NCI-H510A treated with DMSO at 0.1 percent for 48 hours (cell line): ENCODE data around the gene KCNH4.
"Not testable (repeated sequence)": the region's sequence is repeated elsewhere in the genome, so short reads cannot be mapped to it uniquely, and the experiment has no call there.

Experiments
- DNase-seq: peaks from one replicate; lab custom pipeline; 2025; lab: John Stamatoyannopoulos, UW

The KCNH4 gene

GRCh38 chr17:42180922-42181850 is at the start of gene KCNH4:
KCNH4 (minus strand) TSS chr17:42181142; CDS start chr17:42180945, 197 bp downstream.
- no peak for DNase-seq

DNA sequence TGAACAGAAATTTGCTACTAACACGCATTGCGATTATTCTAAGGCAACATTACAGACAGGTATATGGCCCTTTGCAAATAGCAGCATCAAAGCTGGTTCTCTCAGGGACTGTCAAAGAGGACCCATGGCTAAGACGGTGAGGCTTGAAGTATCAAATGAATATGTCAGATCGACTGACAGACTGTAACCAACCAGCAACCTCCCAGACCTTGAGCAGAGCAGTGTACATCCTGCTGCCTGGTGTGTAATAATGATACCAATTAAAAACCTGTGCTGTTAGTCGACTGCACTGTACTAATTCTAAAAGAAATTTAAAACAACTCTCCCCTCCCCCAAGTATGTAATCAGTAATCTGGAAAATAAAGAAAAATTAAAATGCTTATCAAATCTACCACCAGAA is 49.3 kb upstream of the KCNH4 start:
- no peak for DNase-seq

DNA sequence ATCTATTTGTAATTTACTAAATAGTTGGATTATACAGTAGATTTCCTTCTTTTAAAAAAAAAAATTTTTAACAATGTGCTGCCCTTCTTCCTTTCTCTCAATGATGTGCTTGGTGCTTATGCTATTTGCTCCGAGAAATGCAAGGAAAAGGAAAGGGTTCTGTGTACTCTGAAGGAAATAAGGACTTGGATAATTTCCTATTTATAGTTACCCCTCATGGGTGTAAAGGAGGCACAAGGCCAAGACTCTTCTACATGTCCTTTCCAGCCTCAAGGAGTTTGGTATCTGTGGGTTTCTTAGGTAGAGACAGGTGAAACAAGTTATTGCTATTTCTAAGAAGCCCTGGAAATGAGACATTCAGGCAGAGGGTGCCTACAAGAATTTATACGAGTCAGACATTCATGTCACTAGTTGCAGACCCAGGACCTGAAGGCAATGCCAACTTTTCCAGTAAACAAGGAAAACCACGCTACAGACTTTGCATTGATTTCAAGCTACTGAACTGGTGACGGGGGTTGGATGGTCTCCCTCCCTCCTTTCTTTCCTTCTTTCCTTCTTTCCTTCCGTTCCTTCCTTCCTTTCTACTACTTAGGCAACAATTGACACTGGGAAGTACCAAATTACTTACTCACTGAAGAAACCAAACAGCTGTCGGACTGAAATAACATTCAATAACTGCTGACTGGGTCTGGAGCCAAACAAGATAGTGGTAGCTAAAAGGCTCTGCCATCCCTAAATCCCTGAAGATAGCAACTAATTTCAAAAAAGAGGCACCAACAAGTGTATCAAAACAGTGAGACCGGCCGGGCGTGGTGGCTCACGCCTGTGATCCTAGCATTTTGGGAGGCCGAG is 47.1 kb upstream of the KCNH4 start:
- DNase-seq = no peak

DNA sequence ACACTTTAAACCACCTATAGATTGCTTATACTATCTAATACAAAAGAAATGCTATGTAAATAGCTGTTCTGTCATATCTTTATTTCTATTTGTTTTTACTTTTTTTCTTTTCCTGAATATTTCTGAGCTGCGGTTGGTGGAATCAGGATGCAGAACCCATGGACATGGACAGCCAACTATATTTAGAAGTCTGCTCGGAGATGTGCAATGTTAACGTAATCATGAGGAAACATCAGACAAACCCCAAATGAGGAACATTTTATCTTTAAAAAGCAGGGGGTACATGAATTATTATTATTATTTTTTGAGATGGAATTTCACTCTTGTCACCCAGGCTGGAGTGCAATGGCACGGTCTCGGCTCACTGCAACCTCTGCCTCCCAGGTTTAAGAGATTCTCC is 44.7 kb upstream of the KCNH4 start:
- DNase-seq = no peak

- no peak for DNase-seq
These were observed 43.7 kb upstream of the KCNH4 start for GRCh38 chr17:42224651-42225050.

GRCh38 chr17:42221886-42222745 is 41.2 kb upstream of the KCNH4 start:
- DNase-seq = peak; percentile 22

DNA sequence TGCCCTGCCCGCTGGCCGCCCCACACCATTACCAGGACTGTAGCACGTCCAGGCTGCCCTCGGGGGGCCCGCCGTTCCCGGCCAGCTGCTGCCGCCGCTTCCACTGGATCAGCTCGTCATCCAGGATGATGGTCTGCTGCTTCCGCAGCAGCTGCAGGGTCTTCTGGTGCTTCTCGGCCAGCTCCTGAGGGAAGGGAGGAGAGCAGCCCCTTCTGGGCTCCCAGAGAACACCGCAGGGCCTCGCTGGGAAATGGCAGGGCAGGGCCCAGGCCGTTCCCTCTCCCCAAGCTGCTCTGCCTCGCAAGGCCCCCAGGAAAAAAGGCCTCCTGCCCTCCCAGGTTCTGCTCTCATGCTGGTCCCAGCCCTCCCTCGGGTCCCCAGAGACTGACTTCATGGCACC is 38.3 kb upstream of the KCNH4 start:
- DNase-seq = not testable (repeated sequence)

DNA sequence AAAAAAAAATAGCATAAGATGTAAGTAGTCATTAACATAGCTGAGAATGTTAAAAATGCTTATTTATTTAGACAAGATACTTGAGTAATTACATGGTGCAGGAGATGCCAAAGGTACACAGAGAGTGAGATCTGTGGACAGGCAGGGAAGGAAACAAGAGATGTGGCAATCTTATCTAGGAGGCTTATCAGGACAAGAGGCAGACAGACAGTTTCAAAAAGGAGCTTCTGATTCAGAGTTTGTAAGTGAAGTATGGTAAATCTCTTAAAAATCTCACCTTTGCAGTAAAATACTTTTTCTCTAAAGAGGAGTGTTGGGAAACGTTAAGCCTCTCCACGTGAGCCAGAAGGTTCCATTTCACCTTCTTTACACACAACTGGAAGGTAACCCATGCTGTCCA is 33.2 kb upstream of the KCNH4 start:
- DNase-seq = no peak

DNA sequence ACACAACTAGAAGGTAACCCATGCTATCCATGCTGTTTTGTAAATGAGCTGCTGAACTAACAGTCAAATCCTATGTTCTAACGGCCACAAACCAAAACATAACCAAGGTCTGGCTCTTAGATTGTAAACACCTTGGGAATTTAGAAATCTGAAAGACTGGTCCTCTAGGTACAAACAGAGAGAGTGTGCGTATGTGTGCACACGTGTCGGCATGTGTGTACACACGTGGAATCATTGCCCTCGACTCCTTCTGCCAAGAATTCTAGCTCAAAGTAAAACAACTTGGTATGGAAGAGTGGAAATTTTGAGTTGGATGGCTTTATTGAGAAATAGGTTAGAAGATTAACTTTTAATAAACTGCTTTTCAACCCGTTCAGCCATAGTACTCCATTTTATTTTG is 31.4 kb upstream of the KCNH4 start:
- DNase-seq = no peak

- DNase-seq = not testable (repeated sequence)
These were observed 31.0 kb upstream of the KCNH4 start for GRCh38 chr17:42211921-42212341.

DNA sequence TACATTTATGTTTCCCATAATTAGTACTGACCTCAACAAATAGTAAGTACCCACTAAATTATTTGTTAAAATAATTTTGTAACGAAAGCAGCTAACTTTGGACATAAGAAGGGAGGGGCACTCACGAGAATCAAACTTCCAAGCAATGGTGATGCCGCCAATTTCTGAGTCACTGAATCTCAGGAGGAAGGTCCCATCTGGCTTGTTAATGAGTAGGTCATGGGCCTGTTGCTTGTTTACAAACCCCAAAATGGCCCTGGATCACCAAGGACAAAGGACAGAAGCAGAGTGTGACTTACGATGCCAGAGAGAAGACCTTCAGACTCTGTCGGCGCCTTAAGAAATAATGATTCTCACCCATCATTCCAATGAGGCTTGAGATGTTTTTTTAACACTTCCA is 29.1 kb upstream of the KCNH4 start:
- no peak for DNase-seq

DNA sequence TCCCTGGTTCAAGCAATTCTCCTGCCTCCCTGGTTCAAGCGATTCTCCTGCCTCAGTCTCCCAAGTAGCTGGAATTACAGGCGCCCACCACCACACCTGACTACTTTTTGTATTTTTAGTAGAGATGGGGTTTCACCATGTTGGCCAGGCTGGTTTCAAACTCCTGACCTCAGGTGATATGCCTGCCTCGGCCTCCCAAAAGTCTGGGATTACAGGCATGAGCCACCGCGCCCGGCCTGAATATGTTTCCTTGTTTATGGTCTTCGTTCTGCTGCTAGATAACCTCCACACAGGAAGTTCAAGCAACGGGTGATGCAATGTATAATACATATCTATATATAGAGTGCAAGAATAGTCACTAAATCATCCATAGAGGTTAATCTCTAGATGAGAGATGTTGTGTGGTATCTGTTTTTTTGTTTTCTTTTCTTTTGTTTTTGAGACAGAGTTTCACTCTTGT is 25.2 kb upstream of the KCNH4 start:
- DNase-seq = not testable (repeated sequence)

- DNase-seq = no peak
These were observed 22.4 kb upstream of the KCNH4 start for GRCh38 chr17:42203354-42203753.

GRCh38 chr17:42202696-42203095 is 21.8 kb upstream of the KCNH4 start:
- no peak for DNase-seq

- no peak for DNase-seq
These were observed 21.2 kb upstream of the KCNH4 start for GRCh38 chr17:42202159-42202558.

- DNase-seq = no peak
These were observed 20.5 kb upstream of the KCNH4 start for GRCh38 chr17:42201458-42201772.

DNA sequence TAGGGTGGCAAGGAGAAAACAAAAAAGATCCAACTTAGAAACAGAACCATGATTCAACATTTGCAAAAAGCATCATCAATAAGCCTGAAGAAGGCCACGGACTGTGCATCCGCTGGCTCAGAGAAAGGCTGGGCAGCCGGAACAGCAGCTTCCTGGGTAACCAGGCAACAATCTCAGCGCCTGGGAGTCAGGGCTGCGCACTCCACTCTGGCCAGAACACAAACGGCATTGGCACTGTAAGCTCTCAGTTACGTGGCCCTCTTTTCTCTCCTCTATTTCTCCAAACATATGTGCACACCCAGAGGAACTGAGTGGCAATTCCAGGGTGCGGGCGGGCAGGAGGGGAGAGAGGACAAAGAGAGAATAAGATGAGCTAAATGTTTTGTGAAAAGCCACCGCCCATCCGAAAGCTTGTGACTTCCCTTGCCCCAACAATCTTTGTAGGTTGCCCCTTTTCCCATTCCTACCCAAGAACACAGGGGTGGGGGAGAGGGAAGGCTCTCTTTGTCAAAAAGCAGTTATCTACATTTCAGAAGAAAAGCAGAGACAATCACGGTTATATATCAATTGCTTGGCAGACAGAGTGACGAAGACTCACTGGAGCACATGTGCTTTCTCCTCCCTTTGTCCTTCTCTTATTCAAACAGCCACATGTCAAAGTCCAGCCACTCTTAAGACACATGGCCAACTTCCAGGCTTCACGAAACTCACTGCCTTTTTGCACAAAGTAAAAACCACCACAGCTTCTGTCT is 19.9 kb upstream of the KCNH4 start:
- no peak for DNase-seq

DNA sequence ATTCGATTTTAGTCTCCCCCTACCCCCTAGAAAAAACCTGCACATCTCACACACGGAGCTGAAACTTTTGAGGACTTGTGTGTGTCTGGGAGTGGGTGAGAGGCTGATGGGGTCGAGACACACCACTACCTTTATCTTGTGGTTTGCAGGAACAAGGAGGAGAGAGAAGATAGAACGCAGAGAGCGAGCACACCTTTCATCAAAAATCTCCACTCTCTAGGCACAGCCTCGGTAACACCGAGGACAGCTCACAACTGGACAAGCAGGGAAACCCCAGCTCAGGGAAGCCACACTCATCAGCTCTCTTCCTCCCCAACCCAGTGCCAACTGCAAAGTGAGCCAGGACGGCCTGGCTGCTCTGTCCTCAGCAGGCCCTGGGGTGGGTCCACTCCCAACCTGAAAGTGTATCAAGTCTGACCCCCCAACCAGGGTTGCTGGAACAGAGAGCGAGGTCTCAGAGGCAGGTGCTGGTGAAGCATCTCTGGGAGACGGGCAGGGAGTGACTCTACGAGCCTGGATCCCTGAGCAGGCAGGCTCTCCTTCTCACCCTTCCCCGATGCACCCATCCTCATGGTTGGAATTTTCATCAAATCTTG is 18.6 kb upstream of the KCNH4 start:
- DNase-seq = no peak

DNA sequence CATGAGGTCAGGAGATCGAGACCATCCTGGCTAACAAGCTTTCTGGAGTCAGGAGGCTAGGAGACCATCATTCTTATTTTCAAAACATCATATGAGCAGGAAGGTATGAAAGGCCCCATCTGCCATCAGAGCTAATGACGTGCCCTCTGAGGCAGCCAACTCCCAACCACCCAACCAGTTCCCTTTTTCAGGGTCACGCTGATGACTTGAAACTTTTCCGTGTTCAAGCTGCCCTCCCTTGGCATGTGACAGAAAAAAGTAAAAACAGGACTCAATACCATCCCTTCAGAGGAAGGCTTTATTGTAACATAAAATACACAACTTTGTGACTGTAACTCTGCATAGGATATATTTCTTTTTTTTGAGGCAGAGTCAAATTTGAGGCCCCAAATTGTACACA is 18.0 kb upstream of the KCNH4 start:
- no peak for DNase-seq

- no peak for DNase-seq
These were observed 16.7 kb upstream of the KCNH4 start for GRCh38 chr17:42197564-42198156.
